Measurements from ENCODE around the gene BTBD2.

Gene BTBD2

DNA sequence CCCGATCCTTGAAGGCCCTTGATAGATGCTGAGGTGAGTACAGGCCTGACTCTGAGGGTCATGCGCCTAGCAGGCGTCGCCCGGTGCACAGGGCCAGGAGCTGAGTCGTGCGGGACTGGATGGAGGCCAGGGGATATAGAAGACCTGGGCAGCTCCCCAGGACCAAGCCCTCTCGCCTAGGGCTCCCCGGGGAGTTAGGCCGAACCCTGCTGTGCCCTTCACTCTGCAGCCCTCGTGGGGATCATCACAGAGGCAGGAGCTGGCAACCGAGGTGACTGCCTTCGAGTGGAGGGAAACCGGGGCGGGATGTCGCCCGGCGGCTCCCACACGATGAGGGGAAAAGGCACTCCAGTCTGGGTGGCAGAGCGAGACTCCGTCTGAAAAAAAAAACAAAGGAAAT is 62.9 kb downstream of the BTBD2 start:
- H3K9ac ChIP-seq (ENCODE audit: low read length): no peak overlapping the region
- H3K27ac ChIP-seq (ENCODE audit: low read depth, low read length): no peak overlapping the region
- peaks cover 26% of the 10 kb centered on the region for H3K79me1 ChIP-seq (ENCODE audit: low read length)
- H3K4me3 ChIP-seq (ENCODE audit: low read length): no peak overlapping the region
- no peaks in the 10 kb centered on the region for H3K4me1 ChIP-seq (ENCODE audit: control insufficient read depth, low read depth, low read length)
- H3K23ac ChIP-seq (ENCODE audit: low read length): no peak overlapping the region
- peaks cover 2% of the 10 kb centered on the region for H3K36me3 ChIP-seq (ENCODE audit: control insufficient read depth, insufficient read depth, low read length)
- H2AK5ac ChIP-seq (ENCODE audit: low read length): no peak overlapping the region
- H3K27me3 ChIP-seq (ENCODE audit: insufficient read depth, low read length, poor library complexity): no peaks in the 10 kb centered on the region
- H2BK15ac ChIP-seq (replicated peaks; ENCODE audit: low read depth): no peak overlapping the region
- no peak overlapping the region for H2BK5ac ChIP-seq (ENCODE audit: low read length)
- no peak overlapping the region for H3K18ac ChIP-seq (ENCODE audit: low read length)
- no peak overlapping the region for H4K8ac ChIP-seq (ENCODE audit: low read depth, low read length)
- no peak overlapping the region for H3K4ac ChIP-seq (ENCODE audit: low read depth, low read length)
- H4K5ac ChIP-seq (ENCODE audit: low read length): no peak overlapping the region
- DNase-seq: no peak
- no peak overlapping the region for H3K56ac ChIP-seq (ENCODE audit: low read length)
- no CpG with 5 or more reads among the region's 21 CpGs for WGBS (ENCODE audit: extremely low coverage, insufficient coverage, low lambda C conversion rate)
- no peak overlapping the region for H3K4me2 ChIP-seq (ENCODE audit: low read length)
- peaks cover 86% of the 10 kb centered on the region for H3K79me2 ChIP-seq (ENCODE audit: control insufficient read depth, insufficient read depth, low read length)
- H2BK120ac ChIP-seq (ENCODE audit: low read depth, low read length): no peak overlapping the region

DNA sequence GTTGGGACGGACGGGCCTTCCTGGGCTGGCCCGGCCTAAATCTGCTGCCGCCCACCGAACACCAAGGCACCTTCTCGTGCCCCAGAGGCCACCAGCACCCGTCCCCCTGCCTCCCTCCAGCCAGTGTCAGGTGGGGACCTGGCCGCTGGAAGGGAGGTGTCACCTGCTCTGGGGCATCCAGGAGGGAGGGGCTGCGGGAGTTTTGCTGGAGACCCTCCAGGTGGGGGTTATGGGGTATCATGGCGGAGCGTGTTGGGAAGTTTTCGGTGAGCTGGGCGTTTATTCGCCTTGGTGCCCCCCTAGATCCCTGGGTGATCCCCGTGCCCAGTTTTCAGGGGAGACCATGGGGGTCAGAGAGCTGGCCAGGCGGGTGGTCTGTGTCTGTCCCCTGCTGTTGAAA is 64.9 kb downstream of the BTBD2 start:
- Histone ChIP-seq H4K5ac (ENCODE audit: low read length) (no peak overlapping the region), H3K18ac (ENCODE audit: low read length) (no peak overlapping the region), H2BK15ac (replicated peaks; ENCODE audit: low read depth) (no peak overlapping the region), H3K79me1 (ENCODE audit: low read length) (peaks cover 28% of the 10 kb centered on the region), H2BK5ac (ENCODE audit: low read length) (no peak overlapping the region), H3K27ac (ENCODE audit: low read depth, low read length) (no peak overlapping the region), H3K9ac (ENCODE audit: low read length) (no peak overlapping the region), H3K79me2 (ENCODE audit: control insufficient read depth, insufficient read depth, low read length) (peaks cover 79% of the 10 kb centered on the region), H3K27me3 (ENCODE audit: insufficient read depth, low read length, poor library complexity) (no peaks in the 10 kb centered on the region), H3K36me3 (ENCODE audit: control insufficient read depth, insufficient read depth, low read length) (peaks cover 2% of the 10 kb centered on the region), H2AK5ac (ENCODE audit: low read length) (no peak overlapping the region), H3K4me1 (ENCODE audit: control insufficient read depth, low read depth, low read length) (no peaks in the 10 kb centered on the region), H3K4me2 (ENCODE audit: low read length) (no peak overlapping the region), H3K4me3 (ENCODE audit: low read length) (no peak overlapping the region), H3K4ac (ENCODE audit: low read depth, low read length) (no peak overlapping the region), H2BK120ac (ENCODE audit: low read depth, low read length) (no peak overlapping the region), H3K56ac (ENCODE audit: low read length) (no peak overlapping the region), H4K8ac (ENCODE audit: low read depth, low read length) (no peak overlapping the region), H3K23ac (ENCODE audit: low read length) (no peak overlapping the region)
- no peak for DNase-seq
- WGBS (ENCODE audit: extremely low coverage, insufficient coverage, low lambda C conversion rate): no CpG with 5 or more reads among the region's 16 CpGs

DNA sequence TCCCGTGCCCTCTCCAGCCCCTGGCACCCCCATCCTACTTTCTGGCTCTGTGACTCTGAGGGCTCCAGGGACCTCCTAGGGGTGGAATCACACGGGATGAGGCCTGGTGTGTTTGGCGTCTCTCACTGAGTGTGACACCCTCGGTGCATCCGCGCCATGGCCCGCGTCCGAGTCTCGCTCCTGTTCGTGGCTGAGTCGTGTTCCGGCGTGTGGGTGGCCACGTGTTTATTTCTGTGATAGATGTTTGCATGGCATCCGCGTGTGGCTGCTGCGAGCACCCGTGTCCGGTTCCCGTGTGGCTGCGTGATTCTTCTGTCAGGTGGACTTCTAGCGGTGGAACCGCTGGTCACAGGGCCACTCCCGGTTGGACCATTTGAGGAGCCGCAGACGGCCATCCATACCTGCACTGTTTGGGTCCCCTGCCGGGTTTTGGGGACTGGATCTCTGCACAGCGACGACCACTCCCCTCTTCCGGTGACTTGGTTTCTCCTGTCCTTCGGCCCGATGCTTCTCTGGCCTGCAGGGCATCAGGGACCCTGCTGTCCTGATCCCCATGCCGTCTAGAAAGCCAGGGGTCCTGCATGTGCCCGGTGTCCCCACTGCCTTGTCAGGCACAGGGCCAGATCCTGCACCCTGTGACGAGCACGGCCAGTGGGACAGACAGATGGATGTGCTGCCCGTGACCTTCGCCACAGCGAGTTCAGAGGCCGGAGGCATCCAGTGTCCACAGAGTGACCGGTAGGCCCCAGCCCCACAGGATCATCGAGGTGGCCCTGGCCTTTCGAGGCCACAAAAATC is 66.0 kb downstream of the BTBD2 start:
- Histone ChIP-seq H3K4me2 (ENCODE audit: low read length) (no peak overlapping the region), H3K4ac (ENCODE audit: low read depth, low read length) (no peak overlapping the region), H3K4me3 (ENCODE audit: low read length) (no peak overlapping the region), H3K9ac (ENCODE audit: low read length) (no peak overlapping the region), H2AK5ac (ENCODE audit: low read length) (no peak overlapping the region), H4K5ac (ENCODE audit: low read length) (no peak overlapping the region), H3K36me3 (ENCODE audit: control insufficient read depth, insufficient read depth, low read length) (peaks cover 2% of the 10 kb centered on the region), H3K27ac (ENCODE audit: low read depth, low read length) (no peak overlapping the region), H3K4me1 (ENCODE audit: control insufficient read depth, low read depth, low read length) (no peaks in the 10 kb centered on the region), H3K27me3 (ENCODE audit: insufficient read depth, low read length, poor library complexity) (no peaks in the 10 kb centered on the region), H3K79me1 (ENCODE audit: low read length) (peaks cover 28% of the 10 kb centered on the region), H4K8ac (ENCODE audit: low read depth, low read length) (no peak overlapping the region), H2BK5ac (ENCODE audit: low read length) (no peak overlapping the region), H3K79me2 (ENCODE audit: control insufficient read depth, insufficient read depth, low read length) (peaks cover 80% of the 10 kb centered on the region), H2BK120ac (ENCODE audit: low read depth, low read length) (no peak overlapping the region), H3K56ac (ENCODE audit: low read length) (no peak overlapping the region), H3K18ac (ENCODE audit: low read length) (no peak overlapping the region), H2BK15ac (replicated peaks; ENCODE audit: low read depth) (no peak overlapping the region), H3K23ac (ENCODE audit: low read length) (no peak overlapping the region)
- no peak for DNase-seq
- no CpG with 5 or more reads among the region's 44 CpGs for WGBS (ENCODE audit: extremely low coverage, insufficient coverage, low lambda C conversion rate)

DNA sequence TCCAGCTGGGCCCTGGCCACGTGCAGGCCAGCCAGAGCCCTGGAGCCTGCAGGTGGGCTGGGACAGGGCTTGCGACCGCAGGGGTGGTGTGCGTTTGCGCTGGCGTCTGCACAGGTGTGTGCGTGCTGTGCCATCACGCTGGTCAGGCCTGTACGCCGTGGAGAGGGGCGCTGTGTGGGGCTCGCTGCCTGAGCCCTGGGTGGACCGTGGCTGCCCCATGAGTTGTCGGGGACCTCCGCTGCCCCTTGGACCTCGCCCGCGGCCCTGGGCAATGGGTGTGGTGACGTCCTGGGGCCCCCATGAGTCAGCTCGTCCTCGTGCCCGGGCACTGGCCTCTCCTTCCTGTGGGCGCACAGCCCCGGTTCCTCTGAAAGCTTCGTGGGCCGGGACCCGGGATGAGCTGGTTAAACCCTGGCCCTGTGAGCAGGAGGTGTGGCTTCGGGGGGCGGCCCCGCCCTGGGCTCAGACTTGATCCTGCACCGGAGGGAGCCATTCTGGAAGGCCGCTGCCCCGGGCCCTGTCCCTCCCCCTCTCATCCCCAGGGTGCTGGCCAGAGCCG is 67.8 kb downstream of the BTBD2 start:
- Histone ChIP-seq H3K79me2 (ENCODE audit: control insufficient read depth, insufficient read depth, low read length) (peaks cover 80% of the 10 kb centered on the region), H3K9ac (ENCODE audit: low read length) (no peak overlapping the region), H3K56ac (ENCODE audit: low read length) (no peak overlapping the region), H2AK5ac (ENCODE audit: low read length) (no peak overlapping the region), H3K18ac (ENCODE audit: low read length) (no peak overlapping the region), H4K8ac (ENCODE audit: low read depth, low read length) (no peak overlapping the region), H2BK15ac (replicated peaks; ENCODE audit: low read depth) (no peak overlapping the region), H3K79me1 (ENCODE audit: low read length) (peaks cover 24% of the 10 kb centered on the region), H3K27ac (ENCODE audit: low read depth, low read length) (no peak overlapping the region), H4K5ac (ENCODE audit: low read length) (no peak overlapping the region), H3K36me3 (ENCODE audit: control insufficient read depth, insufficient read depth, low read length) (peaks cover 2% of the 10 kb centered on the region), H3K27me3 (ENCODE audit: insufficient read depth, low read length, poor library complexity) (no peaks in the 10 kb centered on the region), H3K4me1 (ENCODE audit: control insufficient read depth, low read depth, low read length) (peaks cover 4% of the 10 kb centered on the region), H2BK120ac (ENCODE audit: low read depth, low read length) (no peak overlapping the region), H2BK5ac (ENCODE audit: low read length) (no peak overlapping the region), H3K4ac (ENCODE audit: low read depth, low read length) (no peak overlapping the region), H3K4me2 (ENCODE audit: low read length) (no peak overlapping the region), H3K23ac (ENCODE audit: low read length) (no peak overlapping the region), H3K4me3 (ENCODE audit: low read length) (no peak overlapping the region)
- no CpG with 5 or more reads among the region's 34 CpGs for WGBS (ENCODE audit: extremely low coverage, insufficient coverage, low lambda C conversion rate)
- no peak for DNase-seq

DNA sequence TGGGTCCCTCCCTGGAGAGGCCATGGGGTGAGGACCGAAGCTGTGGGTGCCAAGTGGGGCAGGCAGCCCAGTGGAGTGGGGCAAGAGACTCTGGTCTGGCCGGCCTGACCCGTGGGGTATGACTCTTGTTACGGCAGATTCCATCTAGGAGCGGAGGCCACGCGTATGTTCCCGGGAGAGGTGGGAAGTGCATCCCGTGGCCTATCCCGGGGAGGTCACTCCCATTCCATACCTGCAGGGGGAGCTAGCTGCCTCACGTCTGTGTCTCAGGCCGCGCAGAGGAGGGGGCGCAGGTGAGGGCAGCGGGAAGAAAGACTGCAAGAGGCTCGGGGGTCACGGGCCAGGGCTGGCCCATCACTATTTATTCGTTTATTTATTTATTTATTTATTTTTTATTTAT is 69.6 kb downstream of the BTBD2 start:
- Histone ChIP-seq H3K79me1 (ENCODE audit: low read length) (peaks cover 20% of the 10 kb centered on the region), H3K4me3 (ENCODE audit: low read length) (no peak overlapping the region), H2AK5ac (ENCODE audit: low read length) (no peak overlapping the region), H4K8ac (ENCODE audit: low read depth, low read length) (no peak overlapping the region), H2BK5ac (ENCODE audit: low read length) (no peak overlapping the region), H3K23ac (ENCODE audit: low read length) (no peak overlapping the region), H4K5ac (ENCODE audit: low read length) (no peak overlapping the region), H2BK15ac (replicated peaks; ENCODE audit: low read depth) (no peak overlapping the region), H3K18ac (ENCODE audit: low read length) (no peak overlapping the region), H3K4ac (ENCODE audit: low read depth, low read length) (no peak overlapping the region), H3K36me3 (ENCODE audit: control insufficient read depth, insufficient read depth, low read length) (no peaks in the 10 kb centered on the region), H3K79me2 (ENCODE audit: control insufficient read depth, insufficient read depth, low read length) (peaks cover 78% of the 10 kb centered on the region), H3K27ac (ENCODE audit: low read depth, low read length) (no peak overlapping the region), H3K9ac (ENCODE audit: low read length) (no peak overlapping the region), H3K27me3 (ENCODE audit: insufficient read depth, low read length, poor library complexity) (no peaks in the 10 kb centered on the region), H3K4me1 (ENCODE audit: control insufficient read depth, low read depth, low read length) (peaks cover 4% of the 10 kb centered on the region), H3K56ac (ENCODE audit: low read length) (no peak overlapping the region), H2BK120ac (ENCODE audit: low read depth, low read length) (no peak overlapping the region), H3K4me2 (ENCODE audit: low read length) (no peak overlapping the region)
- no CpG with 5 or more reads among the region's 18 CpGs for WGBS (ENCODE audit: extremely low coverage, insufficient coverage, low lambda C conversion rate)
- peak; percentile 85 for DNase-seq
